Stomach (tissue), 4 donors: ENCODE measurements around the gene SRI.

Source experiments
- EP300 ChIP-seq: sonication (generic); formaldehyde crosslinking; IDR thresholded peaks from one replicate; pipeline ENCODE4 v1.6.1; 2017; ENCODE audit warnings: antibody characterized with exemption
- TF ChIP-seq, protein P1 (sequence below), 7 experiments: fragments of 450-650 bp in 4 of 7; fragments of 200-600 bp in 3 of 7; sonication (generic) in 3 of 7; IDR thresholded peaks; one replicate each; pipeline ENCODE4 v1.5.1; 2016 to 2019; ENCODE audit warnings: antibody characterized with exemption in 7 of 7, control low read depth in 2 of 7, mild to moderate bottlenecking in 1 of 7

DNA sequence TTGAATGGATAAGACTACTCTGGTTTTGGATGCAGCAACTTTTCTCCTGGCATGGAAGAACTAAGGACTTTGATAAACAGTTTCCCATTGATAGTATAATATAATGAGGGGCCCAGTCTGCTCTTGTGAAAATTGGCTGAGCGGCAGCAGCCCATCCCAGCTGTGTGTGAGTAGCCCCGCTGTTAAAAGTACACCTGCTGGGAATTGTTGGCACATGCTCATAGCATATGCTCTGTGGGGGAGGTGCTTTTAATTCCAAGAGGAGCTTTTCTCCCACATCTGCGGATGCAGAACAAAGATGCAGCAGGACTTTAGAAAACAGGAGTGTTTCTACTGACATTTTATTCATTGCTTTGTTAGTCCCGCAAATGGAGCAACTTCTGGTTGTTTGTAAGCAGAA, 19.0 kb downstream of the SRI start:
- TF ChIP-seq, protein P1, sequence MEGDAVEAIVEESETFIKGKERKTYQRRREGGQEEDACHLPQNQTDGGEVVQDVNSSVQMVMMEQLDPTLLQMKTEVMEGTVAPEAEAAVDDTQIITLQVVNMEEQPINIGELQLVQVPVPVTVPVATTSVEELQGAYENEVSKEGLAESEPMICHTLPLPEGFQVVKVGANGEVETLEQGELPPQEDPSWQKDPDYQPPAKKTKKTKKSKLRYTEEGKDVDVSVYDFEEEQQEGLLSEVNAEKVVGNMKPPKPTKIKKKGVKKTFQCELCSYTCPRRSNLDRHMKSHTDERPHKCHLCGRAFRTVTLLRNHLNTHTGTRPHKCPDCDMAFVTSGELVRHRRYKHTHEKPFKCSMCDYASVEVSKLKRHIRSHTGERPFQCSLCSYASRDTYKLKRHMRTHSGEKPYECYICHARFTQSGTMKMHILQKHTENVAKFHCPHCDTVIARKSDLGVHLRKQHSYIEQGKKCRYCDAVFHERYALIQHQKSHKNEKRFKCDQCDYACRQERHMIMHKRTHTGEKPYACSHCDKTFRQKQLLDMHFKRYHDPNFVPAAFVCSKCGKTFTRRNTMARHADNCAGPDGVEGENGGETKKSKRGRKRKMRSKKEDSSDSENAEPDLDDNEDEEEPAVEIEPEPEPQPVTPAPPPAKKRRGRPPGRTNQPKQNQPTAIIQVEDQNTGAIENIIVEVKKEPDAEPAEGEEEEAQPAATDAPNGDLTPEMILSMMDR (IDR thresholded peaks at IDR 0.05): no peak
- no peak for TF ChIP-seq EP300
